ENCODE results near the gene DNAH10. TPM values are rescaled to one million over a fixed set of nuclear protein-coding genes. Genes with fewer than 3 reads are reported as not detected.

DNAH10 gene
- total RNA-seq, 1 donor from 2014 or later, result 0.17 TPM

DNA sequence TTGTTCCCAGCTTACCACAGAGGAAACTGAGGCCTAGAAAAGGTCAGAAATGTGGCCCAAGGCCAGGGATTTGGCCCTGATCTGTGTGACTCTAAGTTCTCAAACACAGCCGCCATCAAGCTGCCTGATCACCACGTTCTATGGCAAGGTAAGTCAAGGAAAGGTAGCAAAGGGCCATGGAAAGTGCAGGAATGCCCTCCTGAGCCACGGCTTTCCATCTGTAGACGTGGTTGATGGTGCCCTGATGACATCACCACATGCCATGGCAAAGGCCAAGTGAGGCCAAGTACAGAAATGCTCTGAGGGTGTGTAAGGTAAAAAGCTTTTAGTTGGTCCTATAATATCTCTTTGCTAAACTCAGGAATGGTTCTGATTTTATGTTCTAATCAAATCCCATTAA lies 99.3 kb downstream of the DNAH10 start:
- no peak for DNase-seq (ENCODE audit: low read depth)
- TF ChIP-seq, protein P1, sequence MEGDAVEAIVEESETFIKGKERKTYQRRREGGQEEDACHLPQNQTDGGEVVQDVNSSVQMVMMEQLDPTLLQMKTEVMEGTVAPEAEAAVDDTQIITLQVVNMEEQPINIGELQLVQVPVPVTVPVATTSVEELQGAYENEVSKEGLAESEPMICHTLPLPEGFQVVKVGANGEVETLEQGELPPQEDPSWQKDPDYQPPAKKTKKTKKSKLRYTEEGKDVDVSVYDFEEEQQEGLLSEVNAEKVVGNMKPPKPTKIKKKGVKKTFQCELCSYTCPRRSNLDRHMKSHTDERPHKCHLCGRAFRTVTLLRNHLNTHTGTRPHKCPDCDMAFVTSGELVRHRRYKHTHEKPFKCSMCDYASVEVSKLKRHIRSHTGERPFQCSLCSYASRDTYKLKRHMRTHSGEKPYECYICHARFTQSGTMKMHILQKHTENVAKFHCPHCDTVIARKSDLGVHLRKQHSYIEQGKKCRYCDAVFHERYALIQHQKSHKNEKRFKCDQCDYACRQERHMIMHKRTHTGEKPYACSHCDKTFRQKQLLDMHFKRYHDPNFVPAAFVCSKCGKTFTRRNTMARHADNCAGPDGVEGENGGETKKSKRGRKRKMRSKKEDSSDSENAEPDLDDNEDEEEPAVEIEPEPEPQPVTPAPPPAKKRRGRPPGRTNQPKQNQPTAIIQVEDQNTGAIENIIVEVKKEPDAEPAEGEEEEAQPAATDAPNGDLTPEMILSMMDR (conservative IDR thresholded peaks at IDR 0.05; ENCODE audit: low read depth, low read length), result no peak
- no peak overlapping the region for H3K4me3 ChIP-seq (ENCODE audit: low read depth, low read length)

DNA sequence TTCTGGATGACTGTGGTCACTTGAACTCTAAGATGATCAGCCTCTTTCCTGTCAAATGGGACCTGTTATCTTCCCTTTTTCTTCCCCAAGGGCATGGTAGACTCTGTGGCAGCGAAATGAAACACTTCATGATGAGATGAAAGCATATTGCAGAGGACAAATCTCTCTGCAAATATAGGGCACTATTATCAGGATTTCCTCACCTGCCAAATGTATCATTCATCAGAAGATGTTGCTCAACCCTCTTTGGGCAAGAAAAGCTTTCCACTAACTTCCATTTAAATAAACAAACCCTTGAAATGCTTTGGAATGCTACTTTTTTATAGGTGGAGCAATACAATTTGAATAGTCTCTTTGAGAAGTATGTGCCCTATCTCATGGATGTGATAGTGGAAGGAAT lies 105.0 kb downstream of the DNAH10 start:
- no peak overlapping the region for H3K4me3 ChIP-seq (ENCODE audit: low read depth, low read length)
- TF ChIP-seq, protein P1 (conservative IDR thresholded peaks at IDR 0.05; ENCODE audit: low read depth, low read length), result no peak

DNA sequence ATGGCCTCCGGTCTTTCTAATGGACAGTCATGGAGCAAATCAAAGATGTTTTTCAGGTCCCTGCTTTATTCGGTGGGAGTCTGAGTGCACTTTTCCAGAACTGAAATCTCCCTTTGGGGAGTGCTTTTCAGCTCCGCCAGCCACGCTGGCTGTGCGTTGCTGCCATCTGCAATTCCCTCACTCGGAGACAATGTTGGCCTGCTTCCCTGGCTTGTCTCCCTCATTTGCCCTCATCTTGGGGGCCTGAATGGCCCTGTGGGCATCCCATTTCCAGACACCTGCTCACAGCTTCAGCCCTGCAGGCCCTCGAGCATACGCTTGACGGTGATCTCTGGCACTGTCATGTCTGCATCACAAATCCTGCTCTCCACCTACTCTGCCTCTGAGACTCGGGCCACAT lies 106.7 kb downstream of the DNAH10 start:
- H3K4me3 ChIP-seq (ENCODE audit: low read depth, low read length), result no peak overlapping the region
- TF ChIP-seq, protein P1 (conservative IDR thresholded peaks at IDR 0.05; ENCODE audit: low read depth, low read length), result no peak
- no peak for DNase-seq (ENCODE audit: low read depth)

More for the DNA sequence above, 105.0 kb downstream of the DNAH10 start:
- DNase-seq (ENCODE audit: low read depth), result no peak

DNA sequence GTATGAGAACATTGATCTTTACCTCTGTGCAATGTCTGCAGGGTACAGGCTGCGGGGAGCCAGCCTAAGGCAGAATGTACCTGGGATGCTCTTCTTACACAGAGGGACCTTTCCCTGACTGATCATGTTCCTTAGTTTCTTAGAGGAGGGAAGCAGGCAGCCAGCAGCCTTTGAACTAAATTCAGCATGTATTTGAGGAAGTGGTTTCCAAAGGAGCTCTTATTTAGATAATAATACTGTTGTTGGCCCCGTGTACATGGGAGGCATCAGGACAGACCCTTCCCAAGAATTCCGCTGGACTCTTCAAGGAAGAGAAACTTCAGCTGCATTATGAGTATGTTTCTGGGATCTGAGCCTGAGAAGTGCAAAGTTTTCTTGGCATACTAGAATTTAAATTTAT lies 111.7 kb downstream of the DNAH10 start:
- TF ChIP-seq, protein P1 (conservative IDR thresholded peaks at IDR 0.05; ENCODE audit: low read depth, low read length), result no peak
- no peak for DNase-seq (ENCODE audit: low read depth)
- H3K4me3 ChIP-seq (ENCODE audit: low read depth, low read length), result no peak overlapping the region

DNA sequence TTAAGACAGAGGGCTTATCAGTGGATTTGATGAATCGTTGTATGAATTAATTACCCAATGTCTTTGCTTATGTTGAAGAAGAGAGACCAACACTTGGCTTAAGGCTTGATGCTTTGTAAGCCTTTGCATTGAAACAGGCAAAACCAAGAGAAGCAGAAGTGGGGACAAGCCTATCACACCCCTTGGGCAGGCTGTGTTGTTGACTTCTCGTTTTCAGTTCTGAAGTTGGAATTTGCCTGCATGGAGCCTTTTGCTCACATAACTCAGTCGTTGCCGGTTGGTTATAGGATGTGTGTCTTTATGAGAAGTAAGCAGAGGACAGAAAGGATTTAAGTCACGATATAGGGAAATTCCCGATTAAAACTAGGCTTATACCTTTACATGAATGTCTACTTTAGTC lies 115.9 kb downstream of the DNAH10 start:
- DNase-seq (ENCODE audit: low read depth), result no peak
- TF ChIP-seq, protein P1 (conservative IDR thresholded peaks at IDR 0.05; ENCODE audit: low read depth, low read length), result no peak

DNA sequence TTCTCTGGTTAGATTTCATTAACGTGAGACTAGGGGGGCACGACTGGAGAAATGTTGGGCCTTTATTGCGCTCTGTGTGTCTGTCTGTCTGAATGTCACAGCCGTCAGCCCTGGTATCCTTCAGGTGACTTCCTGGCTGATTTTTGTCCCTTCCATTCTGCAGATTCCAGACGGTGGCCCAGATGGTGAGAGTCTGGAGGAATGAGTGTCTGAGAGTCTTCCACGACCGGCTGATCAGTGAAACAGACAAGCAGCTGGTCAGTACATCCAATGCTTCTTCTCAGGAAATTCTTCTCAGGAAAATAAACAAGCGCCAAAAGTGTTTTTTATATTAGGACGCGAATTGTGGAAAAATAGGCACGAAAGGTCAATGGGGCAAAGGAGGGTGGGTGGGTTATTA lies 117.0 kb downstream of the DNAH10 start:
- TF ChIP-seq, protein P1 (conservative IDR thresholded peaks at IDR 0.05; ENCODE audit: low read depth, low read length), result no peak
- DNase-seq (ENCODE audit: low read depth), result no peak
- no peak overlapping the region for H3K4me3 ChIP-seq (ENCODE audit: low read depth, low read length)

More for the DNA sequence above, 115.9 kb downstream of the DNAH10 start:
- no peak overlapping the region for H3K4me3 ChIP-seq (ENCODE audit: low read depth, low read length)

DNA sequence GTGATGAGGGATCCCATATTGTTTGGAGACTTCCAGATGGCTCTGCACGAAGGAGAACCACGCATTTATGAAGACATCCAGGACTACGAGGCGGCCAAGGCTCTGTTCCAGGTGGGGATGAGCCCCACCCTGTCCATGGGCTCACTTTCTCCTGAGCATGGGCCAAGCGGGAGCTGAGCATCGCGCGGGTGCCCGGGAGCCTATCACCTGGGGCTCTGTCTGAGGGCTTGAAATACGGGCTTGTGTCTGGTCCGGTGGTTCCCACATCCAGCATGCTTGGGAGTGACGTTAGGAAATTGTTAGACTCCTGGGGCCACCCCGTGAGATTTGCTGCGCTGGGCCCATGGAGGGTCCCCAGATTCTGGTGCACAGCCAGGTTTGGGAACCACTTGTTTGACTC lies 117.6 kb downstream of the DNAH10 start:
- DNase-seq (ENCODE audit: low read depth), result no peak
- H3K4me3 ChIP-seq (ENCODE audit: low read depth, low read length), result no peak overlapping the region
- TF ChIP-seq, protein P1 (conservative IDR thresholded peaks at IDR 0.05; ENCODE audit: low read depth, low read length), result no peak

Measured in epithelial cell of proximal tubule (primary cell).